ENCODE measurements around the gene PRR3. TPM values are rescaled to one million over a fixed set of nuclear protein-coding genes. Genes with fewer than 3 reads are reported as not detected.

The PRR3 gene
- total and polyA plus RNA-seq, 2 of the 4 experiments (the other 2 are of a cell fraction): 7.2 to 17.3 TPM

DNA sequence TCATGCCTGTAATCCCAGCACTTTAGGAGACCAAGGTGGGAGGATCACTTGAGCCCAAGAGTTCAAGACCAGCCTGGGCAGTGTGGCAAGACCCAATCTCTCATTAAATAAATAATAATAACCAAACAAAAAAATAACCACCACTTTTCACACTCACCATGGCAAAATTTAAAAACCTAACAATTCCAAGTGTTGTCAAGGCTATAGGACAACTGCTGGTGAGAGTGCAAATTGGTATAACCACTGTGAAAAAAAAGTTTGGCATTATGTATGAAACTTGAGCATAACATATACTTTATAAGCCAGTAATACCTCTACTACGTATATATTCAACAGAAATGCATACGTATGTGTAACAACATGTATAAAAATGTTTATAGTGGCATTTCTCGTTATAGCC is 3.8 kb downstream of the PRR3 start:
- H3K23ac ChIP-seq (ENCODE audit: low read depth, low read length): no peak overlapping the region
- WGBS, 2 experiments (ENCODE audit: extremely low coverage in 2 of 2, insufficient read length in 1 of 2): no CpG with 5 or more reads among the region's 3 CpGs
- no TSS peak for BruUV-seq (replicated peaks)
- H4K91ac ChIP-seq (ENCODE audit: insufficient read depth, low read depth, low read length): no peak overlapping the region
- H2AFZ ChIP-seq (replicated peaks; ENCODE audit: low read length, poor library complexity): no peak overlapping the region
- no peak overlapping the region for H2AK9ac ChIP-seq (replicated peaks; ENCODE audit: low read depth, low read length, poor library complexity)
- ATAC-seq (ENCODE audit: low read depth): no peak
- in situ Hi-C loops (cut with MboI; ENCODE audit: low sequenced_read_pairs): no loop called here
- no peak overlapping the region for H3K4me2 ChIP-seq (ENCODE audit: low read depth, low read length)
- peaks cover 16% of the 10 kb centered on the region for H3K36me3 ChIP-seq (ENCODE audit: control insufficient read depth, insufficient read depth, low read length)
- peaks cover 4 to 61% of the 10 kb centered on the region in 2 experiments for H3K79me1 ChIP-seq (ENCODE audit: low read depth in 1 of 2, low read length in 2 of 2)
- peaks cover 2% of the 10 kb centered on the region for H3K4me1 ChIP-seq (ENCODE audit: control insufficient read depth, insufficient read depth, low read length)
- no peak overlapping the region for H3K14ac ChIP-seq (replicated peaks; ENCODE audit: low read depth, low read length)
- H4K8ac ChIP-seq (ENCODE audit: low read depth in 2 of 2, low read length in 2 of 2): no peak overlapping the region
- H3K9ac ChIP-seq (ENCODE audit: low read depth, low read length): no peak overlapping the region
- H3K56ac ChIP-seq (ENCODE audit: extremely low read depth, insufficient read depth, low read length): no peak overlapping the region
- no peak overlapping the region for H3K27ac ChIP-seq (ENCODE audit: insufficient read depth, low read length)
- no peak overlapping the region for H4K5ac ChIP-seq (ENCODE audit: low read depth, low read length)
- peaks cover 2% of the 10 kb centered on the region; the same call in 1 of the 2 replicates for H3K9me1 ChIP-seq (ENCODE audit: insufficient read depth, low read length)
- no peak overlapping the region for H2AK5ac ChIP-seq (ENCODE audit: low read depth, low read length)
- intact Hi-C loops (cut with micrococcal nuclease): no loop called here
- H2BK15ac ChIP-seq (ENCODE audit: low read depth, low read length): no peak overlapping the region
- H2BK120ac ChIP-seq (ENCODE audit: low read depth, low read length): no peak overlapping the region
- H3K4me3 ChIP-seq (ENCODE audit: insufficient read depth, low read depth, low read length): no peak overlapping the region
- peaks cover 8% of the 10 kb centered on the region; the same call in 1 of the 2 replicates for H4K20me1 ChIP-seq (ENCODE audit: insufficient read depth, low read length)
- no peaks in the 10 kb centered on the region for H3K27me3 ChIP-seq (ENCODE audit: control insufficient read depth, insufficient read depth, low read length)
- ChIA-PET CTCF (no interaction called here), POLR2A (ENCODE audit: unreplicated experiment) (no interaction called here)
- no peaks in the 10 kb centered on the region for H3K9me3 ChIP-seq (ENCODE audit: control insufficient read depth, insufficient read depth, low read length)
- no peak for TF ChIP-seq CHD1 (IDR thresholded peaks at IDR 0.05; ENCODE audit: low read depth, low read length)
- TF ChIP-seq RAD21 (IDR thresholded peaks at IDR 0.05; ENCODE audit: low read length): no peak
- no peak for TF ChIP-seq FOS (IDR thresholded peaks at IDR 0.05; ENCODE audit: low read depth, low read length)
- TF ChIP-seq MAFK (IDR thresholded peaks at IDR 0.05; ENCODE audit: low read depth, low read length): no peak
- H3K4ac ChIP-seq (ENCODE audit: low read depth, low read length): no peak overlapping the region
- no peak overlapping the region for H2BK5ac ChIP-seq (ENCODE audit: low read depth, low read length, poor library complexity, severe bottlenecking)
- H2BK20ac ChIP-seq (ENCODE audit: low read depth, low read length): no peak overlapping the region
- H3K18ac ChIP-seq (ENCODE audit: low read depth, low read length): no peak overlapping the region
- DNase-seq: no peak
- dilution Hi-C loops (cut with HindIII; ENCODE audit: low sequenced_read_pairs, unreplicated experiment): no loop called here
